ENCODE results near the gene MAEA. TPM values are rescaled to one million over a fixed set of nuclear protein-coding genes. Genes with fewer than 3 reads are reported as not detected.

The MAEA gene
- total RNA-seq = 10 to 100 TPM; 42.8 to 50.1 TPM

DNA sequence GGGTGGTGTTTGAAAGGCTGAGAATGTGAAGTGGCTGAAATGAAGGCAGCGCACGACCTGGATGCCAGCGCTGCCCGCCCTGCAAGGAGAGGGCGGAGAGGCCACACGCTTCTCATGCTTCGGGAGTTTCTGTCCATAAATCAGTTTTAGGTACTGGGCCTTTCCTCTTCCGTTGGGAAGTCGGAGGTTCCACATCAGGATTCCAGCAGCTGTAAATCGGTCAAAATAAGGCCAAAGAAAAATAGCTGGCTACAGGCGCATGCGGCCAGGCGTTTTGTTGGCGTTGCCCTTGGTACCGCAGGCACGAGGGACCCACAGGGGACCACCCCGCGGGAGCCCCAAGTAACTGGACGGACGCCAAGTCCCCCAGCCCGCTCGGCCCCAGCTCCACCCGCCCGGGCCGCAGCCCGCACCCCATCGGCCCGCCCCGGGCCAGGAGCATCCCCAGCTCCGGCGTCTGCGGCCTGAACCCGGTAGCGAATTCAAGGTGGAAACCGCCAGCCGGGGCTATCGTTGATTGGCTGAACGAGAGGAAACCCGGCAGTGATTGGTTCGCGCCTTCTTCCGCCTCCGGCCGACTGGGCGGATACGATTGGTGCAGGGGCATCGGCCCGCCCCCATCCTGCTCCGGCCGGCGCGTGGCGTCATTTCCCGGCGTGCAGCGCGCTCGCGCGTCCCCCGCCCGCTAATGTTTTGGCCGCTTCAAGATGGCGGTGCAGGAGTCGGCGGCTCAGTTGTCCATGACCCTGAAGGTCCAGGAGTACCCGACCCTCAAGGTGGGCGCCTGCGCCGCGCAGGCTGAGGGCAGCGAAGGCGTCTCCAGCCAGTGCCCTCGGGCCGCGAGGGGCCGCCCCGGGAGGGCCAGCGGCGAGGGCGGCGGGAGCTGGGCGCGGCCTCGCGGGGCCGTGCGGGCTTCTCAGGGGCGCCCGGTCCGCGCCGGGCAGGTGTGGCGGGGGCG lies at the start of gene MAEA:
Gene MAEA (plus strand): TSS at position 685 of the 958 bp plus-strand sequence. CDS start 23 bp downstream, at position 708.
- Mint-ChIP-seq H3K36me3 (peaks cover 6 to 12% of the 10 kb centered on the region in 2 donors), H3K9me3 (peaks cover 0 to 5% of the 10 kb centered on the region in 2 donors), H3K27ac (peak within 1 kb of the TSS; percentile 96 to 98)
- DNase-seq (ENCODE audit: low spot score in 2 of 2) = peak; percentile 95 to 98
- peak; percentile 97 to 98 for ATAC-seq

DNA sequence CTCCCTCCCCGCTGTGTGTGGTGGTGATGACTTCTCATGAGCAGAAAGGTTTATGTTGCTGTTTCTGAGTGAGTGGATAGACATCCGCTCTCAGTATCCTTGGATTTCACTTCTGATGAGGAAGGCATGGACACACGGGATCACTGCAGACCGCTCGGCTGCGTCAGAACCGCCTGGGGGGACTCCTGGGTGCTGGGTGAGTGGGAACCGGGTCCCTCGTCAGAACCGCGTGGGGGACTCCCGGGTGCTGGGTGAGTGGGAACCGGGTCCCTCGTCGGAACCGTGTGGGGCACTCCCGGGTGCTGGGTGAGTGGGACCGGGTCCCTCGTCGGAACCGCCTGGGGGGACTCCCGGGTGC lies 49.8 kb upstream of the MAEA start:
- no peak for ATAC-seq
- H3K9me3 Mint-ChIP-seq = no peaks in the 10 kb centered on the region
- DNase-seq (ENCODE audit: low spot score in 2 of 2) = peak in 1 of 2 donors; percentile 44
- no peak overlapping the region for H3K27ac Mint-ChIP-seq
- no peaks in the 10 kb centered on the region for H3K36me3 Mint-ChIP-seq

DNA sequence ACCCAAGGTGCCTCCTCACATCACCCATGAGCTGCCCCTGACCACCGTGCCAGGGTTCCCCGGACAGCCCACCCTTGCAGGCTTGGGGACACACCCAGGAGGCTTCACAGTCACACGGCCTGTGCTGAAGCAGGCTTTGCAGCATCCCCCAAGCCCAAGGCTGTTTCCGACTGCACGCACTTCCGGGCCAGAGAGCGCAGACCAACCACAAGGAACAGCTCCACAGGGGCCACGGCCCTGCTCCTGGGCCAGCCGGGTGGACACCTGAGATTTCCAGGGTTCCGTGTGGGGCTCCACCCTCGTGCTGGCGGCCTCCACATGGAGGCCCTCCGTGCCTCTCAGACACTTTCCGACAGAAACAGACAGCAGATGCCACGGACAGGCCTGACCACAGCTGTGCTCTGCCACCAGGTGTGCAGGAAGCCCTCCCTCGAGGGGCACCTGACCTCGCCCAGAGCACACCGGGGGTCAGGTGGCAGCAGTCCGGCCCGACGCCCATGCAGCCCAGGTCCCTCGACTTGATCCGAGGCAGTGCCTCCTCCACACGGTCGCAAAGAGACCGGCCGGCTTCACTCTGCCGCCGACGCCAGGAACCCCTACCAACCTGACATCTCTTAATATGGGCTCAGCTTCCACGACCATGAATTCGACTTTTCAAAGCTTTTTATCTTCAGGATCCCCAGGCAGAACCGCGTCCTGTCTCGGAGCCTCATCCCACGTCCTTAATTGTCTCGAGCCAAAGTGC lies 48.8 kb upstream of the MAEA start:
- ATAC-seq = no peak
- Mint-ChIP-seq H3K27ac (peak overlapping the region in 1 of 2 donors; percentile 46), H3K36me3 (no peaks in the 10 kb centered on the region), H3K9me3 (no peaks in the 10 kb centered on the region)
- peak in 1 of 2 donors; percentile 45 for DNase-seq (ENCODE audit: low spot score in 2 of 2)

DNA sequence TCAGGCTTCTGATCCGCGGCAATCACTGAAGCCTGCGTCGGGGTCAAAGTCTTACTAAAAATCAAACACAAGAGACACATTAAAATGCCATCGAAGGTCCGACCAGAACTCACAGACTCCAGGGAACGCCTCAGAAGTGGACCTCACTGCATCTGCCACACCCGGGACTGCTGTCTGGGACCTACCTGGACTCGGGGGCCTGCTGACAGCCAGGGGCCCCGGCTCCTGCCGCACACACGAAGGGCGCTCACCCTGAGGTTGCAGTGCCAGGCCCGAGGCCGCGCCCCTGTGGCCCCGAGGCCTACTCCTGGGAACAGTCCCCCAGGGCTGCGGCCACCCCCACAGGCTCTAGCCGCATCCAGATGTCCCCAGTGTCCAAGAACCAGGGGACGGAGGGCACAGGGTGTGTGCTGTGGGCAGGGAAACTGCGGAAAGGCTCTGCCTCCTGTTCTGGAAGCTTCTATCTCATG lies 48.2 kb upstream of the MAEA start:
- Mint-ChIP-seq H3K27ac (peak overlapping the region; percentile 22 to 46), H3K9me3 (no peaks in the 10 kb centered on the region), H3K36me3 (peaks cover 0 to 2% of the 10 kb centered on the region in 2 donors)
- DNase-seq (ENCODE audit: low spot score in 2 of 2) = no peak
- ATAC-seq = no peak

DNA sequence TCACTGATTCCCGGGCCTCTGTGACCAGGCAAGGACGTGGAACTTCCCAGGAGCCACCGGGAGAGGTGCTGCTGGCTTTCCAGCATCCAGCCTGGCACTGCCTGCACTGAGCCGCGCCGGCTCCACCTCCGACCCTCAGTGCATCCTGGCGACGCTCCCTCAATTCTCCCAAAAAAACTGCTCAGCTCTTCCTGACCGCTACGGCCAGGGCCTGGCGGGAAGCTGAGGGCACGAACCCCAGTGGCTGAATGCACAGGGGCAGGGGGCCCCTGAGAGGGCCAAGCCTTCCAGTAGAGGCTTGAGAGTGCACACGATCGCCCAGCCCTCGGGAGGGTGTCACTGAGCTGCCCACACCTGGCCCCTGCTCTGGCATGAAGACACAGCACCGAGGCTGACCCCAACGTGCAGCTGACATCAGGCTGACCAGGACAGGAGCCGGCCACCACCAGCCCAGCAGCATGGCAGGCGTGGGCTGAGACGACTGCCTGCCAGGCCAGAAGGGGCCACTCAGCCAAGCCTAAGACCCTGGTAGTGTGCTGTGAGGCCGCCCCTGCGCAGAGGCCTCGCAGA lies 47.7 kb upstream of the MAEA start:
- Mint-ChIP-seq H3K27ac (peak overlapping the region; percentile 22 to 44), H3K36me3 (peaks cover 0 to 7% of the 10 kb centered on the region in 2 donors), H3K9me3 (no peaks in the 10 kb centered on the region)
- DNase-seq (ENCODE audit: low spot score in 2 of 2) (no peak), ATAC-seq (no peak)

DNA sequence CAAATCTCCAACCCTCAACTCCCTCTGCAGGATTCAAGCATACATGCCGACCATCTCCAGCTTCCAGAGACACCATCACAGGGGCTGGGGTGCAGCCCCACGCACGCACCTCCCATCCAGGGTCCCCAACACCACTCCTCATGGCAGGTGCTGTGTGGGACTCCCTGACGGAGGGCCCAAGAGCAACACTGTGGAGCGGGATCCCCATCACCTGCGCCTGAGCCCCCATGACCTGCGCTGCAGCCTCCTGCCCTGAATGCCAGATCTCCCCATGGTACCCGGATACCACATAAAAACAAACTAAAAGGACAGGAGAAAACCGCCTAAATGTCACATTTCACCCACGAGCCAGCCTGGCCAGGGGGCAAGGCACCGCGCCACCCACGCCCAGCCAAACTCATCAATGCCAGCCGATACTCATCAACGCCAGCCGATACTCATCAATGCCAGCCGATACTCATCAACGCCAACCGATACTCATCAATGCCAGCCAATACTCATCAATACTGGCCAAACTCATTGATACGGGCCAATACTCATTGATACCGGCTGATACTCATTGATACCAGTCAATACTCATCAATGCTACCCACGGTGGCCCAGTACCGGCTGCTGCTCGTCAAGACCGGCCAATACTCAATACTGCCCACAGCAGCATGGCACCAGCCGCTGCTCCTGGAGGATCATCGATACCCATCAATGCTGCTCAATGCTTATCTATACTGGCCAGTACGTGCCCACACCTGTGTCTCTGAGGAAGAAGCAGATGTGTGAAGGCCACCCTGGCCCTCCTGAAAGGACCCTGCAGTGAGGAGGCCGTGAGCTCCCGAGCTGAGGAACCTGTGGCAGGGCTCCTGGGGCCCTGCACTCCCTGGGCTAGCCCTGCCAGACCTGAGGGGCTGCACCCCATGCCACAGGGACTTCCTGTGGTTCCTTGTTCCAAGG lies 46.9 kb upstream of the MAEA start:
- H3K9me3 Mint-ChIP-seq = no peaks in the 10 kb centered on the region
- peaks cover 0 to 9% of the 10 kb centered on the region in 2 donors for H3K36me3 Mint-ChIP-seq
- peak overlapping the region; percentile 44 to 48 for H3K27ac Mint-ChIP-seq
- no peak for ATAC-seq
- no peak for DNase-seq (ENCODE audit: low spot score in 2 of 2)

DNA sequence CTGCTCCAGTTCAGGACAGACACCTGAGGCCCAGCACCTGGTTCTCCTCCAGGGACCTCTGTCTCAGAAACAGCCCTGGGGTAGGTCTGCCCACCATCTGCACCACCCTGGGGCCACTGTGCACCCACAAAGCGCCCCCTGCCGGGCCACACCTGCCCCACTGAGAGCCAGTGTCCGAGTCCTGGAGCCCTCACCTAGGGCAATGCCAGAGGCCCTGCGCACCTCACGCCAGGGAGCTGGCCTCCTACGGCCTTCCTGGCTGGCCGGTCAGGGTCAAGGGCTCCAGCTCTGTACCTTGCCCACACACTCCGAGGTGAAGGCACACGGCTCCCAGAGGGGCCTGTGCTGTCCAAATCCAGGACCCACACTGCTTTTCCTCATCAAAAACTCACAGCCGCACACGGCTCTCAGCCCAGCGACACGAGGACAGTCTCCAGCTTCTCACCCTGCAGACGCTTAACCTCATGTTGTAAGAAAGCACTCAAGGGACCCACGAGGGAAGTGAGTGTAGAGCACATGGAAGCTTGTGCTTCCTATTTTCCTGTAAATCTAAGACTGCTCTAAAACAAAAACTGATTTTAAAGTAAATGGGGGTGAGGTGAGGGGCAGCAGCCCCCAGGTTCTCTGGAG lies 46.1 kb upstream of the MAEA start:
- no peak for ATAC-seq
- Mint-ChIP-seq H3K36me3 (peaks cover 0 to 9% of the 10 kb centered on the region in 2 donors), H3K27ac (peak overlapping the region in 1 of 2 donors; percentile 44)

DNA sequence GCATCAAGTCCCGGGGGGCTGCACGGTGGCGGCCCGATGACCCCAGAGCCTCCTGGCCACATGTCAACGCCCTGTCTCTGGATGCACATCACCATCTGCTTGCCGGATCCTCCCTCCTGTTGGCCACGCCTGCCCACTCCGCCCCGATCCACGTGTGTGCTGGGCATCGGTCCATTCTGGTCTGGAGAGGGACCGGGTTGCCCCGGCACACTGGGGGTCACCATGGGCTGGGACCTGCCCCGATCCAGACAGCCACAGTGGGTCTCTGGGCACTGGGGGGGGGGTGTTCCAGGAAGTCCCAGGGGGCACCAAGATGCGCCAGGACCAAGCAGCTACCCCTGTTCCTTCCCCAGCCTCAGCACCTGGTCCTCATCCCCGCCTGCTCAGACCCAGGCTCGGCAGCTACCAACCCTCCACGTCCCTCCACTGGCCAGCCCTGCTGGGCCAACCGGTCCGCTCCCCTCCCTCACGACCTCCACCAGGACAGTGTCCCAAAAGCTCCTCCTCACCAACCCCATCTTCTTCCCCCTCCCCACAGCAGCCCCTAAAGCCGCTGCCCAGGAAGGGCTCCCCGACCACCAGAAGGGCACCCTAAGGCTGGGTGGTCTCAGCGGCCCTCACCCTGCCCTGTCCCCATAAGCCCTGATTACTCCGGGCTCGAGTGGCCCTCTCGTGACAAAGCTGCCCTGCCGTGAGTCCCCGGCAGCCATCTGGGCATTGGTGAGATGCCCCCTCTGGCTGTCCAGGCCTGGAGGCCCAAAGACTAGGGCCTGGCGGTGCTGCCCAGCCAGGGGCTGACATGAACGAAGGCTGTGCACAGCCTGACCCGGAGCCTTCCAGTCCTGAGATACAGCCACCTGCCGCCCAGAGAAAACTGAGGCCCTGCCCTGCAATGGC lies 45.4 kb upstream of the MAEA start:
- Mint-ChIP-seq H3K27ac (peak overlapping the region; percentile 44 to 81), H3K36me3 (peaks cover 0 to 9% of the 10 kb centered on the region in 2 donors), H3K9me3 (no peaks in the 10 kb centered on the region)
- DNase-seq (ENCODE audit: low spot score in 2 of 2) (no peak), ATAC-seq (no peak)

More for the DNA sequence above, 46.1 kb upstream of the MAEA start:
- no peak for DNase-seq (ENCODE audit: low spot score in 2 of 2)
- no peaks in the 10 kb centered on the region for H3K9me3 Mint-ChIP-seq

DNA sequence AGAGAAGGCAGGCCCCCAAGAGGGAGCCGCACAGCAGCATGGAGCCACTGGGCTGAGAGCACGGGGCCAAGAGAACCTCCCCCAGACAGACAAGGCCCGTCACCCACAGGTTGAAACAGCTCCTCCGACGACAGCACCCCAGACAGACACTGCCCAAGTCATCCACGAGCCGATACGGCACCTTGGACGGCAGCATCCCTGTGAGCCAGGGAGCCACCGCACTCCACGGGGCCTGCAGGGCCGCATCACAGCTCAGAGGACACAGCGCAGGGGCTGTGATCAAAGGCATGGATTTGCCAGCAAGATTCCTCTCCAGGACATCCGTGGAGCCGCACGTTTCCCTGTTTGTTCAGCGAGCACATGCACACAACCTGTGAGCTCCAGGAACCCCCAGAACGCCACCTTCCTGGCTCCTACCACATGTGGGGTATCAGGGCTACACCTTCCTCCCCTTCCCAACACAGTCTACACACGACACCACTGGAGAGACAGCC lies 44.7 kb upstream of the MAEA start:
- Mint-ChIP-seq H3K36me3 (peaks cover 5 to 11% of the 10 kb centered on the region in 2 donors), H3K9me3 (no peaks in the 10 kb centered on the region), H3K27ac (peak overlapping the region; percentile 44 to 81)
- no peak for DNase-seq (ENCODE audit: low spot score in 2 of 2)
- ATAC-seq = no peak

DNA sequence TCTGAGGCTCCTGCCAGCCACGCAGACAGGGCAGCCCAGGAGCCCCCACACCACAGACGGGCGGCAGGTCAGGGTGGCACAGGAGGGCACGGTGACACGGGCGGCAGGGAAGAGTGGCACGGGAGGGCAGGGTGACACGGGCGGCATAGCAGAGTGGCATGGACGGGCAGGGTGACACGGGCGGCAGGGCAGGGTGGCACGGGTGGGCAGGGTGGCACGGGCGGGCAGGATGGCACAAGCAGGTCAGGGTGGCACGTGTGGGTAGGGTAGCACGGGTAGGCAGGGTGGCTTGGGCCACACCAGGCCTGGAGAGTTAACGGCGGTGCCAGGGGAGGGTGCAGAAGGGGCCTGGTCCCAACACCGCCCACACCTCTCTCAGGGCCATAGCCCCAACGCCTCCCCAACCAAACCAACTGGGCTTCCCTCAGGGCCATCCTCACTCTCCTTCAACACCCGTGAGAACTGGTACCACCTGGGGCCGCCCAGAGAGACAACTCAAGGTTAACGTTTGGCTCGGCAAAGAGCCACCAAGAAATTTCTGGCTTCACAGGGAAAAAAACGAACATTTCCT lies 44.1 kb upstream of the MAEA start:
- no peaks in the 10 kb centered on the region for H3K9me3 Mint-ChIP-seq
- H3K36me3 Mint-ChIP-seq = peaks cover 10 to 14% of the 10 kb centered on the region in 2 donors
- ATAC-seq (no peak), DNase-seq (ENCODE audit: low spot score in 2 of 2) (no peak)
- peak overlapping the region; percentile 81 to 94 for H3K27ac Mint-ChIP-seq

DNA sequence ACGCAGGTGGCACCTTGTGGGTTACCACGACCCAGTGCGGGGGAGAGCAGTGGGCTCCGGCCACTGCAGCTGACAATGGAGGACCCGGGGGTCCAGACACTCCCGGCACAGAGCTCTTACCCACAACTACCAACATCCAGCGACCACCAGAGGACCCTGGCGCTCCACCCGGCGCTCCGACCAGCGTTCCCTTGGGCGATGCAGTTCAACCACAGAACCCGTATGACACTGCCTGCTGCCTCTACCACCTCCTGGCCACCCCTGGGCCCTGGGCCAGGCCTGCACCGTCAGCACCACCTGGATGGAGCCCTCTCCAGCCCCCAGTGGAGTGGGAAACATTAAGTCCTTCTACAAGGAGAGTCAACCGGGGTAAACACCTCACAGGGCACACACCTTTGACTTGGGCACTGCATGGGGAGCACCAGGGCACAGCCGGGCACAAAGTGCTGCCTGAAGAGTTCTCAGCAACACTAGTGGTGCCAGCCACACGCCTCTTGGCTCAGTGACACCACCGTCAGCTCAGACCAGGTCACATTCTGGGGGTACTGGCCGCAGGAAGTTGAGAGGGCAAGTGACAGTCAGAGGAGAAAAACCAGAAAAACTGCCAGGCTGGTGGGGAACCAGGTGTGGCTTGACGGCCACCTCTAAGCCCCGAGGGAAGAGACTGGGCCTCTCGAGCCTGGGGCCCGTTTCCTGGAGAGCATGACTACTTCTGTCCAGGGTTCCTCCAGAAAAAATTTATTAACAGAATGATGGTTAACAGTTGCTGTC lies 43.4 kb upstream of the MAEA start:
- H3K27ac Mint-ChIP-seq = peak overlapping the region; percentile 94 to 98
- H3K36me3 Mint-ChIP-seq = peaks cover 17 to 19% of the 10 kb centered on the region in 2 donors
- ATAC-seq (no peak), DNase-seq (ENCODE audit: low spot score in 2 of 2) (no peak)
- H3K9me3 Mint-ChIP-seq = no peaks in the 10 kb centered on the region

DNA sequence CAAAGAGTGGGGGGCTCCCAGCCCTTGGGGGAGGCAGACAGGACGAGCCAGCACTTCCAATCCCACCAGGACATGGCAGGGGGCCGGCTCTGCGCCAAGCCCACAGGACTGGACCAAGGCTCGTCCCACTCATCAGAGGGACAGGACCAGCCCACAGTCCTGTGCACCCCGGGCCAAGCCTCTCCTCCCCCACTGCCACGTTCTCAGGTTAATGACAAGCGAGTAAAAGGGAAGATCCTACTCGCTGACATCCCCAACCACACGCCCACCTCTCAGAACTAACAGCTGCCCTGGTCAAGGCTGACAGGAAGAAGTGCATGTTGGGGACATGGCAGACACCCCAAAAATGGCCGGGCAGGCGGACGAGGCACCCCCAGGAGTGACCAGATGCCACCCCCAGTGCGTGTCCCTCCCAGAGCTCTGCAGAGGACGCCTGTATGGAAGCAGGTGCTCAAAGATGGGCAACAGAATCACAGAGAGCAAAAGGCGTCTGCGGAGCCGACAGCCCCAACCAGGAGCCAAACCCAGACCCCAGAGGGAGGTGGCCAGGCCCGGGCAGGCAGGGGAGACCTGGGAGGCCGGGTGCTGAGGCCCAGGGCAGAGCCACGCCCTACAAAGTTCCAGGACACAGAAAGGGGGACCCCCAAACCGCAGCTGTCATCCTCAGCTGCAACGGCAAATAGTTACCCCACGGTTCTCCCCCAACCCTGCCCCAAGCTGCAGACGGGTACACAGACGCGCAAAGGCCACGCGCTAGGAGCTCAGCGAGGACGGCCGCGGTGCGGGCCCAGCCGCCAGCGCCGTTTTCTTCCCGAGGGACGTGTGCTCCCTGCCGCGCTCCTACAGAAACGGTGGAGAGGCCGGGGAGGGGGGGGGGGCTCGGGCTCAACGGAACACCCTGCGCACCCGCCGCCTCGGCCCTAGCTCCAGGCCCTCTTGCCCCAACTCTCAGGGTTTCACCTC lies 42.5 kb upstream of the MAEA start:
- peak overlapping the region; percentile 94 to 98 for H3K27ac Mint-ChIP-seq
- peak in 1 of 2 donors; percentile 17 for ATAC-seq
- H3K9me3 Mint-ChIP-seq = no peaks in the 10 kb centered on the region
- peaks cover 22 to 26% of the 10 kb centered on the region in 2 donors for H3K36me3 Mint-ChIP-seq
- peak in 1 of 2 donors; percentile 77 for DNase-seq (ENCODE audit: low spot score in 2 of 2)

Data from activated naive CD4-positive, alpha-beta T cell treated with anti-CD3 and anti-CD28 coated beads, Interleukin-2, amount 50 U/mL, for 72 hours (primary cell).